Vagina (tissue), 2 donors: Measurements from ENCODE around the gene ANKRD35.

Source experiments
- CTCF ChIP-seq, 3 experiments: fragments of 450-650 bp in 2 of 3; fragments of 200-600 bp in 1 of 3; sonication (generic) in 1 of 3; IDR thresholded peaks; one replicate each; pipeline ENCODE4 v1.5.1; 2017 to 2019; ENCODE audit warnings: antibody characterized with exemption in 3 of 3, mild to moderate bottlenecking in 2 of 3, moderate library complexity in 2 of 3
- POLR2AphosphoS5 ChIP-seq, 2 donors: sonication (generic); formaldehyde crosslinking; IDR thresholded peaks; one replicate each; pipeline ENCODE4 v1.9.0; 2017; ENCODE audit warnings: antibody characterized with exemption in 2 of 2, mild to moderate bottlenecking in 2 of 2, low read depth in 1 of 2; ENCODE audit not compliant: insufficient read depth in 1 of 2

- TF ChIP-seq CTCF (IDR thresholded peaks at IDR 0.05) (no peak), POLR2AphosphoS5 (IDR thresholded peaks at IDR 0.05; ENCODE audit: insufficient read depth in 1 of 2, low read depth in 1 of 2) (peak in 1 of 2 donors; percentile 76)
Measured at GRCh38 chr1:145859491-145860023, 26.1 kb downstream of the ANKRD35 start.
